OCI-LY1 (cell line): Measurements from ENCODE around the gene TRAPPC10.

Source experiments
- H2AFZ ChIP-seq: fragments of 200-600 bp; sonication (generic), shearing (Covaris generic); 2 replicates; pipeline ENCODE4 v1.6.0; 2014; ENCODE audit warnings: antibody characterized with exemption, mild to moderate bottlenecking, low read length
- H3F3A ChIP-seq: fragments of 200-600 bp; sonication (generic), shearing (Covaris generic); 2 replicates; pipeline ENCODE4 v1.6.0; 2014; ENCODE audit warnings: mild to moderate bottlenecking, antibody characterized with exemption, low read length, moderate library complexity; ENCODE audit not compliant: insufficient read depth
- H3K27ac ChIP-seq: fragments of 200-600 bp; sonication (generic); 2 replicates; pipeline ENCODE4 v1.5.1; 2014; ENCODE audit warnings: low read length, mixed run types, mild to moderate bottlenecking, low read depth; ENCODE audit not compliant: poor library complexity, severe bottlenecking
- H3K27me3 ChIP-seq: fragments of 200-600 bp; sonication (generic); 2 replicates; pipeline ENCODE4 v1.6.0; 2014; ENCODE audit warnings: antibody characterized with exemption, mild to moderate bottlenecking, low read length, moderate library complexity; ENCODE audit not compliant: insufficient read depth
- H3K36me3 ChIP-seq: fragments of 200-600 bp; sonication (generic); 2 replicates; pipeline ENCODE4 v1.6.1; 2014; ENCODE audit warnings: mild to moderate bottlenecking, antibody characterized with exemption, low read length, moderate library complexity, mixed read lengths; ENCODE audit not compliant: insufficient read depth
- H3K4me1 ChIP-seq: fragments of 200-600 bp; sonication (generic); 2 replicates; pipeline ENCODE4 v1.5.1; 2014; ENCODE audit warnings: mild to moderate bottlenecking, low read length, moderate library complexity; ENCODE audit not compliant: insufficient read depth, severe bottlenecking
- H3K4me2 ChIP-seq: fragments of 200-600 bp; sonication (generic), shearing (Covaris generic); 2 replicates; pipeline ENCODE4 v1.6.1; 2014; ENCODE audit warnings: low read length
- H3K4me3 ChIP-seq: fragments of 200-600 bp; sonication (generic); 2 replicates; pipeline ENCODE4 v1.5.1; 2014; ENCODE audit warnings: low read length, low read depth, mild to moderate bottlenecking, mixed read lengths; ENCODE audit not compliant: poor library complexity, severe bottlenecking
- H3K79me2 ChIP-seq: fragments of 200-600 bp; shearing (Covaris generic); 2 replicates; pipeline ENCODE4 v1.6.1; 2016; ENCODE audit warnings: mixed run types, low read length, mixed read lengths; ENCODE audit not compliant: insufficient read depth
- H3K9ac ChIP-seq: fragments of 200-600 bp; sonication (generic), shearing (Covaris generic); 2 replicates; pipeline ENCODE4 v1.6.1; 2014; ENCODE audit warnings: mild to moderate bottlenecking, low read length, mixed read lengths
- H3K9me2 ChIP-seq: fragments of 200-600 bp; sonication (generic), shearing (Covaris generic); 2 replicates; pipeline ENCODE4 v1.6.1; 2014; ENCODE audit warnings: low read depth, mild to moderate bottlenecking, low read length, mixed read lengths
- H3K9me3 ChIP-seq: fragments of 200-600 bp; shearing (Covaris generic); 2 replicates; pipeline ENCODE4 v1.6.1; 2014; ENCODE audit warnings: low read length, mixed read lengths
- H4K20me1 ChIP-seq: fragments of 200-600 bp; sonication (generic), shearing (Covaris generic); 2 replicates; pipeline ENCODE4 v1.6.0; 2016; ENCODE audit warnings: mild to moderate bottlenecking, low read length; ENCODE audit not compliant: insufficient read depth
- EZH2 ChIP-seq: fragments of 200-600 bp; sonication (generic), shearing (Covaris generic); IDR thresholded peaks from 2 replicates; pipeline ENCODE4 v1.8.0; 2017; ENCODE audit warnings: borderline replicate concordance, mixed run types, mild to moderate bottlenecking, antibody characterized with exemption, low read length, moderate library complexity, mixed read lengths
- TF ChIP-seq, protein P1 (sequence below): fragments of 200-600 bp; sonication (generic), shearing (Covaris generic); IDR thresholded peaks from 2 replicates; pipeline ENCODE4 v1.5.1; 2017; ENCODE audit warnings: mild to moderate bottlenecking, antibody characterized with exemption, low read length, moderate library complexity, mixed read lengths

TRAPPC10 gene

DNA sequence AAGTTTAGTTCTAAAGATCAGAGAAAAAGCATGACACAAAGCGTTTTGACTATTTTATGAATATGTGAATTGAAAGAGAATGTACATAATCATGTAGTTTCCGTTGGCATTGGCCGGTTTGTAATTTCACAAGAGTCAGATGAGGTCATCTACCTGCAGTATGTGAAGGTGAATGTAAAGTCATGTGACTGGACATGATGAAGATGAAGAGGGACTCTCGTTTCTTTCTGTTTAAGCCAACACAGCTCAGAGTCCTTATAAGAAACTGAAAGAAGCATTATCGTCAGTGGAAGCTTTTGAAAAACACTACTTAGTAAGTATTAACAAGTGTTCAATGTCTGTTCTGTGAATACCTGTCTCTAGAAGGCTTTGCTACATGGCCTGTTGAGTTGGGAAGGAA lies 64.2 kb downstream of the TRAPPC10 start:
- TF ChIP-seq, protein P1, sequence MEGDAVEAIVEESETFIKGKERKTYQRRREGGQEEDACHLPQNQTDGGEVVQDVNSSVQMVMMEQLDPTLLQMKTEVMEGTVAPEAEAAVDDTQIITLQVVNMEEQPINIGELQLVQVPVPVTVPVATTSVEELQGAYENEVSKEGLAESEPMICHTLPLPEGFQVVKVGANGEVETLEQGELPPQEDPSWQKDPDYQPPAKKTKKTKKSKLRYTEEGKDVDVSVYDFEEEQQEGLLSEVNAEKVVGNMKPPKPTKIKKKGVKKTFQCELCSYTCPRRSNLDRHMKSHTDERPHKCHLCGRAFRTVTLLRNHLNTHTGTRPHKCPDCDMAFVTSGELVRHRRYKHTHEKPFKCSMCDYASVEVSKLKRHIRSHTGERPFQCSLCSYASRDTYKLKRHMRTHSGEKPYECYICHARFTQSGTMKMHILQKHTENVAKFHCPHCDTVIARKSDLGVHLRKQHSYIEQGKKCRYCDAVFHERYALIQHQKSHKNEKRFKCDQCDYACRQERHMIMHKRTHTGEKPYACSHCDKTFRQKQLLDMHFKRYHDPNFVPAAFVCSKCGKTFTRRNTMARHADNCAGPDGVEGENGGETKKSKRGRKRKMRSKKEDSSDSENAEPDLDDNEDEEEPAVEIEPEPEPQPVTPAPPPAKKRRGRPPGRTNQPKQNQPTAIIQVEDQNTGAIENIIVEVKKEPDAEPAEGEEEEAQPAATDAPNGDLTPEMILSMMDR = no peak
- H3K36me3 ChIP-seq = peaks cover 83% of the 10 kb centered on the region
- no peaks in the 10 kb centered on the region for H4K20me1 ChIP-seq
- no peaks in the 10 kb centered on the region for H3K9me2 ChIP-seq
- H3K9me3 ChIP-seq = no peaks in the 10 kb centered on the region
- H3K27ac ChIP-seq = no peak overlapping the region
- H3K27me3 ChIP-seq = no peaks in the 10 kb centered on the region
- H3K4me3 ChIP-seq = no peak overlapping the region
- no peaks in the 10 kb centered on the region for H3K79me2 ChIP-seq
- no peak overlapping the region for H2AFZ ChIP-seq
- H3K9ac ChIP-seq = no peak overlapping the region
- no peak overlapping the region for H3K4me2 ChIP-seq
- no peaks in the 10 kb centered on the region for H3F3A ChIP-seq
- H3K4me1 ChIP-seq = no peaks in the 10 kb centered on the region

DNA sequence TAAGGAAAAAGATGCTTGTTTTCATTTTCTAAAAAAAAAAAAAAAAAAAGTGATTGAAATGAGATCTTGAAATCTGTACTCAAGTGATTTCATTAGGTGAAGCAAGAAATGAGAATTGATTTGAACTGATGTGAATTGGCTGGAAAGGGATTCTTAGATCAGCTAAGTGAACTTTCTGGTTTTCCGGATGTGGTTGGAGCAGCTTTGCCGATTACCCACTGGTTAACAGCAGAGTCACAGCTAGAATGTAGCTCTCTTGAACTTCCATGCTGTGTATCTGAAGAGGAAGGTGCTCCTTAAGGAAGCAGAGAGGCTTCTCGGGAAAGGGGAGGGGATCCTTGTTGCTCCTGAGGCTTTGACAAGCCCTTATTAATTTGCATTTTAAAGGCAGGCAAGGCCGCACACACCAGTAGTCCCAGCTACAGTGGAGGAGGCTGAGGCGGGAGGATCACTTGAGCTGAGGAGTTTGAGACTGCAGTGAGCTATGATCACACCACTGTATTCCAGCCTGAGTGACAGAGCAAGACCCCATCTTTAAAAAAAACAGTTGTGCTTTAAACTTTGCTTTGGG lies 66.4 kb downstream of the TRAPPC10 start:
- H3K27me3 ChIP-seq = no peaks in the 10 kb centered on the region
- peaks cover 91% of the 10 kb centered on the region for H3K36me3 ChIP-seq
- no peaks in the 10 kb centered on the region for H3K9me2 ChIP-seq
- H3F3A ChIP-seq = no peaks in the 10 kb centered on the region
- no peaks in the 10 kb centered on the region for H3K4me1 ChIP-seq
- no peak for TF ChIP-seq EZH2
- TF ChIP-seq, protein P1 = no peak
- no peaks in the 10 kb centered on the region for H3K9me3 ChIP-seq
- H3K9ac ChIP-seq = no peak overlapping the region
- H3K79me2 ChIP-seq = no peaks in the 10 kb centered on the region
- H3K27ac ChIP-seq = no peak overlapping the region
- H4K20me1 ChIP-seq = no peaks in the 10 kb centered on the region
- no peak overlapping the region for H3K4me2 ChIP-seq
- H3K4me3 ChIP-seq = no peak overlapping the region
- no peak overlapping the region for H2AFZ ChIP-seq

DNA sequence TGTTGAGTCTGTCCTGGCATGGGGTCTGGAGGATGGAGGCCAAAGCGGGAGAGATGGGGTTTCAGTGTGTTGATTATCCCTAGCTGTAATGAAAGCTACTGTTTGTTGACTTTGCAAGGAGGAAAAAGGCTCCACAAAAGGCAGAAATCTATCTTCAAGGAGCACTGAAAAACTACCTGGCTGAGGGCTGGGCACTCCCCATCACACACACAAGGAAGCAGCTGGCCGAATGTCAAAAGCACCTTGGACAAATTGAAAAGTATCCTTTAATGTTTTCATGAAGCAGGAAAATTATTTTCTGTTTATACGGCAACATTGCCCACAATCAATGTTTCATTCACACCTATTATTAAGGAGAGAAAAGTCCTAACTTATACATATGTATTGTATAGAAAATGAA lies 67.3 kb downstream of the TRAPPC10 start:
- no peak overlapping the region for H3K4me2 ChIP-seq
- H3K79me2 ChIP-seq = no peaks in the 10 kb centered on the region
- no peaks in the 10 kb centered on the region for H4K20me1 ChIP-seq
- H3K9ac ChIP-seq = no peak overlapping the region
- H3F3A ChIP-seq = no peaks in the 10 kb centered on the region
- no peaks in the 10 kb centered on the region for H3K9me3 ChIP-seq
- H3K27ac ChIP-seq = no peak overlapping the region
- no peak overlapping the region for H3K4me3 ChIP-seq
- H2AFZ ChIP-seq = no peak overlapping the region
- no peaks in the 10 kb centered on the region for H3K9me2 ChIP-seq
- no peaks in the 10 kb centered on the region for H3K4me1 ChIP-seq
- H3K36me3 ChIP-seq = peaks cover 92% of the 10 kb centered on the region
- no peaks in the 10 kb centered on the region for H3K27me3 ChIP-seq
- TF ChIP-seq EZH2 = no peak
- TF ChIP-seq, protein P1 = no peak
